Measurements from ENCODE around the gene SAXO1. TPM values are rescaled to one million over a fixed set of nuclear protein-coding genes. Genes with fewer than 3 reads are reported as not detected.

The SAXO1 gene, protein sequence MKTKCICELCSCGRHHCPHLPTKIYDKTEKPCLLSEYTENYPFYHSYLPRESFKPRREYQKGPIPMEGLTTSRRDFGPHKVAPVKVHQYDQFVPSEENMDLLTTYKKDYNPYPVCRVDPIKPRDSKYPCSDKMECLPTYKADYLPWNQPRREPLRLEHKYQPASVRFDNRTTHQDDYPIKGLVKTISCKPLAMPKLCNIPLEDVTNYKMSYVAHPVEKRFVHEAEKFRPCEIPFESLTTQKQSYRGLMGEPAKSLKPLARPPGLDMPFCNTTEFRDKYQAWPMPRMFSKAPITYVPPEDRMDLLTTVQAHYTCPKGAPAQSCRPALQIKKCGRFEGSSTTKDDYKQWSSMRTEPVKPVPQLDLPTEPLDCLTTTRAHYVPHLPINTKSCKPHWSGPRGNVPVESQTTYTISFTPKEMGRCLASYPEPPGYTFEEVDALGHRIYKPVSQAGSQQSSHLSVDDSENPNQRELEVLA
- total RNA-seq = under 1 TPM in 1 of 2 experiments, not detected in 1; 0.31 TPM

DNA sequence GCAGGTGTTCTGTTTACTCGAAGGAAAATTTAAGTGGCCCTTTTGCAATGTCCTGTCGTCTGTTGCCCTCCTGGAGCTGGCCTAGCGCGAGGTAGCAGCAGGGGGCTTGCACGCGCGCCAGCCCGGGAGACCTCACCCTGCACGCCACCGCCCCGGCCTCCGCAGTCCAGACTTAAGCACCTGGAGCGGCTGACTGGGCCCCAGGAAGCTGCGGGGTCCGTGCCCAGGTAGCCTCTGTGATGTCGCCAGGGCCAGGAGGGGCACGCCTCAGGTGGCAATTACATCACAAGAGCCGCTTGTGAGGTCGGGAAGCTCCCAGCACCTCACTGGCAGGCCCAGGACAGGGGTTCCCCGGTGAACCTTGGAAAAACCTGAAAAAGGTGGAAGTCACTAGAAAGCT, at the start of gene SAXO1:
SAXO1 (minus strand) TSS at position 195 of the 400 bp plus-strand sequence. CDS start 301 bp downstream, outside the sequence.
- intact Hi-C loops (cut with micrococcal nuclease) = no loop called here

DNA sequence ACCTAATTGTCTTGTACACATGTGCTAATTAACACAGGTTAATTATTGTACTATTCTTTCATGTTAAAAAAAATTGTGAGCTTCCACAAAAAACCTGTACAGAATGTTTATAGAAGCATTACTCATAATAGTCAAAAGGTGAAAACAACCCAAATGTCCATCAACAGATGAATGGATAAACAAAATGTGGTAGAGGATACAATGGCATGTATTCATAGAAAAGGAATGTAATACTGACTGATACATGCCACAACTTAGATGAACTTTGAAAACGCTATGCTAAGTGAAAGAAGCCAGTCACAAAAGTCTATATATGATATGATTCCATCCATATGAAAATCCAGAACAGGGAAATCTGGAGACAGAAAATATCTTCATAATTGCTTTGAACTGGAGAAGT, 41.8 kb upstream of the SAXO1 start:
- Mint-ChIP-seq H3K36me3 (peaks cover 42% of the 10 kb centered on the region), H3K27me3 (no peaks in the 10 kb centered on the region), H3K4me1 (ENCODE audit: low read depth) (no peaks in the 10 kb centered on the region), H3K4me3 (no peak overlapping the region), H3K9me3 (no peaks in the 10 kb centered on the region), H3K27ac (no peak overlapping the region)
- CTCF ChIA-PET = interaction anchor here (1.3 kb wide), 1 partner anchor 11 kb away, joined by 4 read pairs; no protein-coding TSS in a partner anchor
- DNase-seq = no peak
- intact Hi-C loops (cut with micrococcal nuclease) = no loop called here
- POLR2A ChIA-PET = no interaction called here

More for the DNA sequence above, at the start of gene SAXO1:
- no peaks in the 10 kb centered on the region for H3K4me1 Mint-ChIP-seq (ENCODE audit: low read depth)
- no peak within 1 kb of the TSS for H3K27ac Mint-ChIP-seq
- no peaks in the 10 kb centered on the region for H3K36me3 Mint-ChIP-seq
- ChIA-PET POLR2A (no interaction called here), CTCF (no interaction called here)
- peaks cover 4% of the 10 kb centered on the region for H3K27me3 Mint-ChIP-seq
- H3K4me3 Mint-ChIP-seq = no peak within 1 kb of the TSS
- H3K9me3 Mint-ChIP-seq = no peaks in the 10 kb centered on the region
- no peak for DNase-seq

DNA sequence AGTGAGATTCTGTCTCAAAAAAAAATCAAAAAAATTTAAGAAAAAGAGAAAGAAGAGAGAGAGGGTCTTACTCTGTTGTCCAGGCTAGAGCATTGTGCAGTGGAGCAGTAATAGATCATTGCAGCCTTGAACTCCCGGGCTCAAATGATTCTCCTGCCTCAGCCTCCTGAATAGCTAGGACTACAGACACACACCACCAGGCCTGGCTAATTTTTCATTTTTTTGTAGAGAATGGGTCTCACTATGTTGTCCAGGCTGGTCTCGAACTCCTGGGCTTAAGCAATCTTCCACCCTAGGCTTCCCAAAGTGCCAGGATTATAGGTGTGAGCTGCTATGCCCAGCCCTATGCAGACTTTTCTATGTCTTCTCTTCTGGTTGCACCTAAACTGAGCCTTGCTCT, 41.2 kb upstream of the SAXO1 start:
- DNase-seq = no peak
- ChIA-PET CTCF (interaction anchor here (1.3 kb wide), 1 partner anchor 11 kb away, joined by 4 read pairs; no protein-coding TSS in a partner anchor), POLR2A (interaction anchor here (0.5 kb wide), 1 partner anchor 110 kb away, joined by 3 read pairs; no protein-coding TSS in a partner anchor)
- Mint-ChIP-seq H3K27me3 (no peaks in the 10 kb centered on the region), H3K27ac (no peak overlapping the region), H3K4me1 (ENCODE audit: low read depth) (no peaks in the 10 kb centered on the region), H3K9me3 (no peaks in the 10 kb centered on the region), H3K4me3 (no peak overlapping the region), H3K36me3 (peaks cover 42% of the 10 kb centered on the region)
- intact Hi-C loops (cut with micrococcal nuclease) = no loop called here

DNA sequence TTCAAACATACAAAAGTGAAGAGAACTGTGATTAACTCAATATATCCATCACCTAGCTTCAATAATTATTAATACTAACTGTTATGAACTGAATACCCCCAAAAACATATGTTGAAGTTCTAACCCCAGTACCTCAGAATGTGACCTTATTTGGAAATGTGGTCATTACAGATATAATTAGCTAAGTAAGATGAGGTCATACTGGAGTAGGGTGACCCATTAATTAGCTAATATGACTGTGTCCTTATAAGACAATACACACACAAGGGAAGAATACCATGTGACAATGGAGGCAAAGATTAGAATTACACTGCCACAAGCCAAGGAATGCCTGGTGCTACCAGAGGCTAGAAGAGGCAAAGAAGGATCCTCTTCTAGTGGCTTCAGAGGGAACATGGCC, 24.0 kb upstream of the SAXO1 start:
- H3K27me3 Mint-ChIP-seq = no peaks in the 10 kb centered on the region
- intact Hi-C loops (cut with micrococcal nuclease) = no loop called here
- H3K27ac Mint-ChIP-seq = no peak overlapping the region
- ChIA-PET CTCF (no interaction called here), POLR2A (no interaction called here)
- no peaks in the 10 kb centered on the region for H3K9me3 Mint-ChIP-seq
- H3K4me3 Mint-ChIP-seq = no peak overlapping the region
- peaks cover 51% of the 10 kb centered on the region for H3K36me3 Mint-ChIP-seq
- no peak for DNase-seq
- H3K4me1 Mint-ChIP-seq (ENCODE audit: low read depth) = peaks cover 8% of the 10 kb centered on the region

DNA sequence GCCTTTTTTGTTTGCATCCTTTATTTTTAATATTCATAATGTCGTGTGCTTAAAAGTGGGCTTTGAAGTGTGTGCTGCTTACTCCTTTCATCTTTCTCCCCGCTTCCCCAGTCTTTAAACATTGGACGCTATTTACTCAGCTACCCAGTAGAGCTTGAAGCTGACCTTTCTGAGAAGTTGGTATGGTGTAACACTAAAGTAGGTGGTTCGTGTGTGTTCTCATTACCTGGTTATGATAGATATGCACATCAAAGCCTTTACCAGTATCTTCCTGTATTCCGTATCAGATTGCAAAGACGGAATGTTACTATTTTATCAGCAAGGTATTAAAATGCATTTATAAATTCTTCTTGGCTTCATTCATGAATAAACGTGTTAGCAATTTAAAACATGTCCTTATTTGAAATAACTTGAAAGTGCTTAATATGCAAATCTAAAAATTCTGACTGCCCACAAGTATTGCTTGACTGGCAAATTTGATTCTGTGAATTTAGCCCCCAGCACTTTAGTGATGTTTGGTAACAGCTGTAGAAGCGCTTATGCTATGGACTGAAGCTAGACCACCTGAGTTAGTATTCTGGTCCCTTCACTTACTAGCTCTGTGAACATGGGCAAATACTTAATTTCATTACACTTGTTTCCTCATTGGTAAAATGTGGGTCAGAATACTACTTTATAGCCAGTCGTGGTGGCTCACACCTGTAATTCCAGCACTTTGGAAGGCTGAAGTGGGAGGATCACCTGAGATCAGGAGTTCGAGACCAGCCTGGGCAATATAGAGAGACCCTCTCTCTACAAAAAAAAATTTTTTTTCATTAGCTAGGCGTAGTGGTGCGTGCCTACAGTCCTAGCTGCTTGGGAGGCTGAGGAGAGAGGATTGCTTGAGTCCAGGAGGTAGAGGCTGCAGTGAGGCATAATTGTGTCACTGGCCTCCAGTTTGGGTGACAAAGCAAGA, 17.9 kb upstream of the SAXO1 start:
- DNase-seq = no peak
- Mint-ChIP-seq H3K36me3 (peaks cover 26% of the 10 kb centered on the region), H3K27me3 (no peaks in the 10 kb centered on the region), H3K4me3 (peak overlapping the region; percentile 93), H3K9me3 (no peaks in the 10 kb centered on the region), H3K4me1 (ENCODE audit: low read depth) (peaks cover 37% of the 10 kb centered on the region), H3K27ac (peak overlapping the region; percentile 98)
- intact Hi-C loops (cut with micrococcal nuclease) = loop anchor here (5.0 kb wide), 1 partner anchor 36 kb away; no protein-coding TSS in a partner anchor
- ChIA-PET POLR2A (interaction anchor here (0.6 to 1.5 kb wide), 4 partner anchors 11 to 440 kb away, joined by 3 to 5 read pairs (median 4); no protein-coding TSS in a partner anchor), CTCF (interaction anchor here (0.7 to 4.8 kb wide), 5 partner anchors 51 to 413 kb away, joined by 3 to 43 read pairs (median 8); partner anchors contain the start of gene HAUS6)

DNA sequence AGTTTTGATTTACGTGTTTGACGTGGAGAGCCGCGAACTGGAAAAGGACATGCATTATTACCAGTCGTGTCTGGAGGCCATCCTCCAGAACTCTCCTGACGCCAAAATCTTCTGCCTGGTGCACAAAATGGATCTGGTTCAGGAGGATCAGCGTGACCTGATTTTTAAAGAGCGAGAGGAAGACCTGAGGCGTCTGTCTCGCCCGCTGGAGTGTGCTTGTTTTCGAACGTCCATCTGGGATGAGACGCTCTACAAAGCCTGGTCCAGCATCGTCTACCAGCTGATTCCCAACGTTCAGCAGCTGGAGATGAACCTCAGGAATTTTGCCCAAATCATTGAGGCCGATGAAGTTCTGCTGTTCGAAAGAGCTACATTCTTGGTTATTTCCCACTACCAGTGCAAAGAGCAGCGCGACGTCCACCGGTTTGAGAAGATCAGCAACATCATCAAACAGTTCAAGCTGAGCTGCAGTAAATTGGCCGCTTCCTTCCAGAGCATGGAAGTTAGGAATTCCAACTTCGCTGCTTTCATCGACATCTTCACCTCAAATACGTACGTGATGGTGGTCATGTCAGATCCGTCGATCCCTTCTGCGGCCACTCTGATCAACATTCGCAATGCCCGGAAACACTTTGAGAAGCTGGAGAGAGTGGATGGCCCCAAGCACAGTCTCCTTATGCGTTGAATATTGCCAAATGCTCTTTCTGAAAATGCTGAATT, 17.1 kb upstream of the SAXO1 start:
- POLR2A ChIA-PET = interaction anchor here (0.9 to 1.5 kb wide), 5 partner anchors 12 to 182 kb away, joined by 3 to 5 read pairs (median 5); no protein-coding TSS in a partner anchor
- peak; percentile 25 for DNase-seq
- H3K36me3 Mint-ChIP-seq = peaks cover 22% of the 10 kb centered on the region
- no peaks in the 10 kb centered on the region for H3K27me3 Mint-ChIP-seq
- peaks cover 37% of the 10 kb centered on the region for H3K4me1 Mint-ChIP-seq (ENCODE audit: low read depth)
- H3K9me3 Mint-ChIP-seq = no peaks in the 10 kb centered on the region
- CTCF ChIA-PET = interaction anchor here (0.7 to 4.8 kb wide), 8 partner anchors 52 to 414 kb away, joined by 3 to 43 read pairs (median 5); partner anchors contain the start of genes HAUS6 and RPS6
- intact Hi-C loops (cut with micrococcal nuclease) = loop anchor here (1.0 to 10.0 kb wide), 10 partner anchors 37 to 945 kb away; partner anchors contain the start of genes DENND4C, HAUS6, PLIN2 and RPS6
- H3K4me3 Mint-ChIP-seq = peak overlapping the region; percentile 93
- peak overlapping the region; percentile 98 for H3K27ac Mint-ChIP-seq

DNA sequence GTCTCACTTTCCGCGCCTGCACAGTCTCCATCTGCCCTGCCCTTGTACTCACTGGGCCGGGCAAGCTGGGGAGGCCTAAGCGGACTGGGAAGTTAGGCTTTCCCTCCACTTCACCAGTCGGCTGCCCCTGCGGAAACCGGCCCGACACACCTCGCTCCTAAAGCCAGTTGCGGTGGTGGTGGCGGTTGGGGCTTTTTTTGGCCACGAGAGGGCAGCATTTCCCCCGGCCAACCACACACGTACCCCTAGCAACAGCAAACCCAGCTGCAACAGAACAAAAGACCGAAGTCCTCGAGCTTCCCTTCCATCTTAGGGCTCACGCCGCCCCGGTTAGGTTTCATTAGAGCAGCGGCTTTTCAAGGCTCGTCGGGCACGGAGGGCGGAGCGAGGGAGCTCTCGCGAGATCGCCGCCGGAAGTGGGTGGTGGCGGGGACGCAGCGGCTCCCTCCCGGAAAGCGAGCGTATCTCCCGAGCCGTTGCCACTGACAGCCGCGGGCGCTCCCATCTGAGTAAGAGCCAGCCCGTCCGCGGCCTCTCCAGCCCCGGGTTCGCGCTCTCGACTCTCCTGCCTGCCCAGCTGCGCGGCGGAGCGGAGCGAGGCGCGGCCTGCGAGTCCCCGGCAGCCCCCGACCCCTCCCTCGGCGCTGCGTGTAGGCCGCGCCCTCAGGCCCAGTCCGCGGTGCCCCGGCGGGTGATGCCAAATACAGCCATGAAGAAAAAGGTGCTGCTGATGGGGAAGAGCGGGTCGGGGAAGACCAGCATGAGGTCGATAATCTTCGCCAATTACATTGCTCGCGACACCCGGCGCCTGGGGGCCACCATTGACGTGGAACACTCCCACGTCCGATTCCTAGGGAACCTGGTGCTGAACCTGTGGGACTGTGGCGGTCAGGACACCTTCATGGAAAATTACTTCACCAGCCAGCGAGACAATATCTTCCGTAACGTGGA, 16.2 kb upstream of the SAXO1 start, which contains the start of gene RRAGA:
RRAGA (plus strand) TSS at position 462 of the 951 bp plus-strand sequence; CDS start at position 695, 233 bp downstream.
- Mint-ChIP-seq H3K4me3 (peak within 1 kb of the TSS; percentile 93), H3K4me1 (ENCODE audit: low read depth) (peaks cover 37% of the 10 kb centered on the region), H3K27me3 (no peaks in the 10 kb centered on the region), H3K27ac (peak within 1 kb of the TSS; percentile 98), H3K9me3 (no peaks in the 10 kb centered on the region), H3K36me3 (peaks cover 22% of the 10 kb centered on the region)
- CTCF ChIA-PET = interaction anchor here (0.6 to 4.8 kb wide), 24 partner anchors 11 to 417 kb away, joined by 3 to 43 read pairs (median 5); partner anchors contain the start of genes DENND4C and RPS6
- DNase-seq = peak; percentile 96
- POLR2A ChIA-PET = interaction anchor here (0.9 to 1.5 kb wide), 6 partner anchors 12 to 330 kb away, joined by 3 to 14 read pairs (median 5); partner anchors contain the start of gene RPS6
- intact Hi-C loops (cut with micrococcal nuclease) = loop anchor here (1.0 to 10.0 kb wide), 9 partner anchors 53 to 946 kb away; partner anchors contain the start of genes DENND4C, HAUS6, PLIN2 and RPS6

DNA sequence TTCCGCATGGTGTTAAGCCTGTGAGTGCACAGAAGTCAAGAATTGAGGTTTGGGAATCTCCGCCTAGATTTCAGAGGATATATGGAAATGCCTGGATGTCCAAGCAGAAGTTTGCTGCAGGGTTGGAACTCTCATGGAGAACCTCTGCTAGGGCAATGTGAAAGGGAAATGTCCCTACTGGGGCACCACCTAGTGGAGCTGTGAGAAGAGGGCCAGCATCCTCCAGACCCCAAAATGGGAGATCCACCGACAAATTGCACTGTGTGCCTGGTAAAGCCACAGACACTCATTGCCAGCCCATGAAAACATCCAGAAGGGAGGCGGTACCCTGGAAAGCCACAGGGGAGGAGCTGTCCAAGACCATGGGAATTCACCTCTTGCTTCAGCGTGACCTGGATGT, 3.6 kb upstream of the SAXO1 start:
- Mint-ChIP-seq H3K9me3 (no peaks in the 10 kb centered on the region), H3K27me3 (no peaks in the 10 kb centered on the region), H3K4me1 (ENCODE audit: low read depth) (no peaks in the 10 kb centered on the region), H3K4me3 (no peak overlapping the region), H3K36me3 (no peaks in the 10 kb centered on the region), H3K27ac (no peak overlapping the region)
- ChIA-PET POLR2A (no interaction called here), CTCF (interaction anchor here (0.9 to 1.1 kb wide), 2 partner anchors 8 to 10 kb away, joined by 3 read pairs; no protein-coding TSS in a partner anchor)
- no peak for DNase-seq
- intact Hi-C loops (cut with micrococcal nuclease) = no loop called here

DNA sequence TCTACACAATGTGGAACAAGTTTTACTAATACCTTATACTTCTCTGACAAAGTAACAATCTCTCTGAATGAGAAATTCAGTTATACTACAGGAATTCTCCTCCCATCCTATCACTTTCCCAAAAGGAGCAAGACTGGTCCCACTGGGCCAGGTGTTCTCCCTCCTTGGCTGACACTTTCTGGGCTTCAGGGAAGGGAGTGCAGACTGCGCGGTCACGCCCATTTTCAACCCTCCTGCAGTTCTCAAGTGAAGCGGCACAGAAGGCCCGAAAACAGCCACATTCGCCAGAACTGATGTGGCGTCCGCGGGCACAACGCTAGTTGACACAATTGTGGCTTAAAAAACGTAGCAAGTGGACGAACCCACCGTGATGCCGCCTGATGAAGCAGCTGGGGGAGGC, 603 bp downstream of the SAXO1 start:
- Mint-ChIP-seq H3K27me3 (peaks cover 4% of the 10 kb centered on the region), H3K4me3 (no peak overlapping the region), H3K36me3 (no peaks in the 10 kb centered on the region), H3K27ac (no peak overlapping the region), H3K4me1 (ENCODE audit: low read depth) (no peaks in the 10 kb centered on the region), H3K9me3 (no peaks in the 10 kb centered on the region)
- intact Hi-C loops (cut with micrococcal nuclease) = no loop called here
- POLR2A ChIA-PET = no interaction called here
- DNase-seq = no peak
- CTCF ChIA-PET = no interaction called here

DNA sequence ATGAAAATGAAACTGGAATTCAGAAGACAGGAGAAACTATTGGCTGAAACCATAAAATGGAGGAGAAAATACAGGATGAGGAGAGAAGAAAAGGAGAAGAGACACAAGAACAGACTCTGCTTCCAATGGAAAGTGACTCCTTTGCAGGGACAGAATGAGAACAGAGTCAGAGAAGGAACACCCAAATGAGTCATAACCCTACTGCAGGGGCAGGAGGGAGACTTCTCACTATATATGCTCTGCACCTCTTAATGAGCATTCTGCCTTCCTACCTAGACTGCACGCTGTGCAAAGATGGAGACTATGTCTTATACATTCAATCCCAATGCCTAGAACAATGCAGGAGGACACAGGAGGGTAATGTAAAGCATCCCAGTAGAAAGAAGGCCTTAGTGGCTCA, 2.1 kb downstream of the SAXO1 start:
- Mint-ChIP-seq H3K36me3 (no peaks in the 10 kb centered on the region), H3K27me3 (peaks cover 8% of the 10 kb centered on the region), H3K4me3 (no peak overlapping the region), H3K27ac (no peak overlapping the region), H3K9me3 (no peaks in the 10 kb centered on the region), H3K4me1 (ENCODE audit: low read depth) (peaks cover 8% of the 10 kb centered on the region)
- ChIA-PET CTCF (interaction anchor here (0.9 kb wide), 1 partner anchor 1501 kb away, joined by 3 read pairs; no protein-coding TSS in a partner anchor), POLR2A (no interaction called here)
- intact Hi-C loops (cut with micrococcal nuclease) = no loop called here
- DNase-seq = no peak
